BLaER1 treated with 17β-estradiol and CSF1 and Interleukin-3, amounts not matched to agents 10 nM and 100 nM (cell line): ENCODE results near the gene FAM177B.
"Not testable (repeated sequence)": the region's sequence is repeated elsewhere in the genome, so short reads cannot be mapped to it uniquely, and the experiment has no call there.

ENCODE experiments used
- H3K27ac ChIP-seq, 11 experiments: shearing (Covaris generic); formaldehyde crosslinking; 2 replicates each; pipeline ENCODE4 v1.8.1; 2022
- H3K27me3 ChIP-seq, 11 experiments: shearing (Covaris generic); formaldehyde crosslinking; 2 replicates each; pipeline ENCODE4 v1.8.1; 2022
- H3K36me3 ChIP-seq, 11 experiments: shearing (Covaris generic); formaldehyde crosslinking; 2 replicates each; pipeline ENCODE4 v1.8.1; 2022
- H3K4me1 ChIP-seq, 10 experiments: shearing (Covaris generic); formaldehyde crosslinking; 2 replicates each; pipeline ENCODE4 v1.8.1; 2022
- H3K4me2 ChIP-seq, 11 experiments: shearing (Covaris generic); formaldehyde crosslinking; 2 replicates each; pipeline ENCODE4 v1.8.1; 2022
- H3K4me3 ChIP-seq, 10 experiments: shearing (Covaris generic); formaldehyde crosslinking; 2 replicates each; pipeline ENCODE4 v1.8.1; 2022
- H3K9ac ChIP-seq, 11 experiments: shearing (Covaris generic); formaldehyde crosslinking; 2 replicates each; pipeline ENCODE4 v1.8.1; 2022
- H3K9me3 ChIP-seq, 11 experiments: shearing (Covaris generic); formaldehyde crosslinking; replicated peaks in 1 of 11; 2 replicates each; pipeline ENCODE4 v1.8.1; 2022
- H4K20me1 ChIP-seq, 11 experiments: shearing (Covaris generic); formaldehyde crosslinking; 2 replicates each; pipeline ENCODE4 v1.8.1; 2022
- Cebpa-rat ChIP-seq, 11 experiments: shearing (Covaris generic); IDR thresholded peaks; 2 replicates each; pipeline ENCODE4 v1.8.1; 2022

Gene FAM177B

GRCh38 chr1:222732216-222733159 is 4.5 kb upstream of the FAM177B start:
- peaks cover 0 to 24% (median 0%) of the 10 kb centered on the region in 11 experiments; a peak in 3 of 22 replicates for H3K27me3 ChIP-seq
- H3K4me3 ChIP-seq: peak overlapping the region in 1 of 10 experiments; percentile 17; a peak in 3 of 20 replicates
- H3K27ac ChIP-seq: peak overlapping the region in 9 of 11 experiments; percentile 10 to 73 (median 65); a peak in 17 of 22 replicates
- peak overlapping the region in 9 of 11 experiments; percentile 12 to 52 (median 28); a peak in 14 of 22 replicates for H3K9ac ChIP-seq
- peak overlapping the region; percentile 56 to 81 (median 65) for H3K4me2 ChIP-seq
- peaks cover 0 to 100% (median 0%) of the 10 kb centered on the region in 11 experiments; a peak in 6 of 22 replicates for H4K20me1 ChIP-seq
- H3K4me1 ChIP-seq: peaks cover 24 to 46% (median 39%) of the 10 kb centered on the region in 10 experiments
- no peaks in the 10 kb centered on the region for H3K9me3 ChIP-seq
- no peak for TF ChIP-seq Cebpa-rat (IDR thresholded peaks at IDR 0.05)
- H3K36me3 ChIP-seq: peaks cover 60 to 93% (median 75%) of the 10 kb centered on the region in 11 experiments

GRCh38 chr1:222734740-222735139 is 2.3 kb upstream of the FAM177B start:
- Histone ChIP-seq H3K4me2 (no peak overlapping the region; a peak in 1 of 22 replicates), H3K4me3 (no peak overlapping the region)

GRCh38 chr1:222736470-222736869 is 532 bp upstream of the FAM177B start:
- peaks cover 21 to 57% (median 35%) of the 10 kb centered on the region in 11 experiments for H3K36me3 ChIP-seq
- no peaks in the 10 kb centered on the region for H3K9me3 ChIP-seq
- no peak overlapping the region for H3K4me3 ChIP-seq
- H3K27me3 ChIP-seq: peaks cover 0 to 27% (median 0%) of the 10 kb centered on the region in 11 experiments; a peak in 3 of 22 replicates
- 0 out of 22 replicates have a peak overlapping the region, but pooled peaks of 1 of the 11 experiments have one; percentile 16 for H3K27ac ChIP-seq
- H3K4me2 ChIP-seq: no peak overlapping the region
- peaks cover 0 to 65% (median 0%) of the 10 kb centered on the region in 11 experiments; a peak in 6 of 22 replicates for H4K20me1 ChIP-seq
- H3K9ac ChIP-seq: no peak overlapping the region
- no peak for TF ChIP-seq Cebpa-rat (IDR thresholded peaks at IDR 0.05)
- H3K4me1 ChIP-seq: peaks cover 20 to 50% (median 38%) of the 10 kb centered on the region in 10 experiments

More at GRCh38 chr1:222734740-222735139, 2.3 kb upstream of the FAM177B start:
- peaks cover 0 to 27% (median 0%) of the 10 kb centered on the region in 11 experiments; a peak in 3 of 22 replicates for H3K27me3 ChIP-seq
- H3K36me3 ChIP-seq: peaks cover 38 to 74% (median 52%) of the 10 kb centered on the region in 11 experiments
- peaks cover 0 to 82% (median 0%) of the 10 kb centered on the region in 11 experiments; a peak in 6 of 22 replicates for H4K20me1 ChIP-seq
- no peak for TF ChIP-seq Cebpa-rat (IDR thresholded peaks at IDR 0.05)
- peaks cover 33 to 57% (median 49%) of the 10 kb centered on the region in 10 experiments for H3K4me1 ChIP-seq
- no peak overlapping the region for H3K9ac ChIP-seq
- no peak overlapping the region for H3K27ac ChIP-seq
- no peaks in the 10 kb centered on the region for H3K9me3 ChIP-seq

GRCh38 chr1:222739465-222739864 is 2.5 kb downstream of the FAM177B start:
- Histone ChIP-seq H3K27ac (peak overlapping the region in 2 of 11 experiments; percentile 1 to 24; a peak in 2 of 22 replicates), H4K20me1 (peaks cover 0 to 35% (median 0%) of the 10 kb centered on the region in 11 experiments; a peak in 4 of 22 replicates), H3K4me3 (no peak overlapping the region), H3K9ac (peak overlapping the region in 3 of 11 experiments; percentile 12 to 34 (median 24); a peak in 2 of 22 replicates), H3K36me3 (peaks cover 6 to 34% (median 19%) of the 10 kb centered on the region in 11 experiments), H3K27me3 (peaks cover 0 to 27% (median 0%) of the 10 kb centered on the region in 11 experiments; a peak in 3 of 22 replicates), H3K4me2 (peak overlapping the region; percentile 19 to 74 (median 46); a peak in 17 of 22 replicates), H3K4me1 (peaks cover 9 to 20% (median 15%) of the 10 kb centered on the region in 10 experiments; a peak in 18 of 20 replicates), H3K9me3 (no peaks in the 10 kb centered on the region)
- TF ChIP-seq Cebpa-rat (IDR thresholded peaks at IDR 0.05): no peak

GRCh38 chr1:222739929-222740328 is 2.9 kb downstream of the FAM177B start:
- no peak overlapping the region for H3K9ac ChIP-seq
- H3K36me3 ChIP-seq: peaks cover 5 to 29% (median 14%) of the 10 kb centered on the region in 11 experiments
- peaks cover 9 to 19% (median 15%) of the 10 kb centered on the region in 10 experiments; a peak in 18 of 20 replicates for H3K4me1 ChIP-seq
- H3K9me3 ChIP-seq: no peaks in the 10 kb centered on the region
- peaks cover 0 to 23% (median 0%) of the 10 kb centered on the region in 11 experiments; a peak in 3 of 22 replicates for H3K27me3 ChIP-seq
- TF ChIP-seq Cebpa-rat (IDR thresholded peaks at IDR 0.05): no peak
- no peak overlapping the region for H3K4me3 ChIP-seq
- no peak overlapping the region for H3K27ac ChIP-seq
- H4K20me1 ChIP-seq: peaks cover 0 to 30% (median 0%) of the 10 kb centered on the region in 11 experiments; a peak in 4 of 22 replicates
- peak overlapping the region in 8 of 11 experiments; percentile 19 to 74 (median 50); a peak in 10 of 22 replicates for H3K4me2 ChIP-seq

GRCh38 chr1:222741630-222742457 is 4.8 kb downstream of the FAM177B start:
- Histone ChIP-seq H4K20me1 (peaks cover 0 to 11% (median 0%) of the 10 kb centered on the region in 11 experiments; a peak in 2 of 22 replicates), H3K4me1 (peaks cover 9 to 16% (median 15%) of the 10 kb centered on the region in 10 experiments; a peak in 18 of 20 replicates)
- H3K36me3 ChIP-seq, H3K27ac ChIP-seq, H3K4me3 ChIP-seq, H3K9me3 ChIP-seq, H3K27me3 ChIP-seq, H3K9ac ChIP-seq, H3K4me2 ChIP-seq: not testable (repeated sequence)
- TF ChIP-seq Cebpa-rat (IDR thresholded peaks at IDR 0.05): peak in 1 of 11 experiments; percentile 14; a peak in 1 of 22 replicates

GRCh38 chr1:222749927-222750326 is 12.9 kb downstream of the FAM177B start:
- Histone ChIP-seq H3K9ac (no peak overlapping the region), H3K9me3 (no peaks in the 10 kb centered on the region), H3K36me3 (no peaks in the 10 kb centered on the region), H3K27me3 (no peaks in the 10 kb centered on the region), H3K4me1 (peaks cover 14 to 39% (median 20%) of the 10 kb centered on the region in 10 experiments), H3K4me3 (no peak overlapping the region), H3K4me2 (peak overlapping the region in 3 of 11 experiments; percentile 13 to 75 (median 25); a peak in 3 of 22 replicates), H4K20me1 (no peaks in the 10 kb centered on the region), H3K27ac (no peak overlapping the region)
- TF ChIP-seq Cebpa-rat (IDR thresholded peaks at IDR 0.05): no peak

GRCh38 chr1:222750651-222751050 is 13.6 kb downstream of the FAM177B start:
- no peak for TF ChIP-seq Cebpa-rat (IDR thresholded peaks at IDR 0.05)
- Histone ChIP-seq H3K4me3 (no peak overlapping the region), H3K27me3 (no peaks in the 10 kb centered on the region), H4K20me1 (no peaks in the 10 kb centered on the region), H3K4me1 (peaks cover 20 to 46% (median 26%) of the 10 kb centered on the region in 10 experiments), H3K27ac (no peak overlapping the region; a peak in 1 of 22 replicates), H3K9ac (no peak overlapping the region), H3K36me3 (no peaks in the 10 kb centered on the region), H3K4me2 (peak overlapping the region in 4 of 11 experiments; percentile 5 to 75 (median 28); a peak in 3 of 22 replicates), H3K9me3 (peaks cover 0 to 4% (median 0%) of the 10 kb centered on the region in 11 experiments; a peak in 1 of 22 replicates)
